ENCODE results near the gene AZGP1.
"Not testable (repeated sequence)": the region's sequence is repeated elsewhere in the genome, so short reads cannot be mapped to it uniquely, and the experiment has no call there.

Gene AZGP1

GRCh38 chr7:99996755-99997544 is 21.1 kb upstream of the AZGP1 start:
- DNase-seq, result no peak

- DNase-seq, result no peak
These were observed 19.0 kb upstream of the AZGP1 start for GRCh38 chr7:99994819-99995218.

GRCh38 chr7:99992330-99993038 is 16.7 kb upstream of the AZGP1 start:
- DNase-seq, result no peak

DNA sequence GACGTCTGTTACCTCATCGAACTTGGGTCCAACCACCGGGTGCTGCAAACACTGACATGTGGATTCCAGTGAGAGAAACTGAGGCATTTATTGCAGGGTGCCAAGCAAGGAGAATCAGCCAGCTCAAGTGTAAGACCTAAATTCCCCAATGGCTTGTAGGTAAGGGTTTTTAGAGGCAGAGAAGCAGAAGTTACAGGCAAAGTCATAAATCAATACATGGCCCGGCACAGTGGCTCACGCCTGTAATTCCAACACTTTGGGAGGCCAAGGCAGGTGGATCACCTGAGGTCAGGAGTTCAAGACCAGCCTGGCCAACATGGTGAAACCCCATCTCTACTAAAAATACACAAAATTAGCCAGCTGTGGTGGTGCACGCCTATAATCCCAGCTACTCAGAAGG is 15.7 kb upstream of the AZGP1 start:
- not testable (repeated sequence) for DNase-seq

- no peak for DNase-seq
These were observed 14.6 kb upstream of the AZGP1 start for GRCh38 chr7:99990460-99990852.

DNA sequence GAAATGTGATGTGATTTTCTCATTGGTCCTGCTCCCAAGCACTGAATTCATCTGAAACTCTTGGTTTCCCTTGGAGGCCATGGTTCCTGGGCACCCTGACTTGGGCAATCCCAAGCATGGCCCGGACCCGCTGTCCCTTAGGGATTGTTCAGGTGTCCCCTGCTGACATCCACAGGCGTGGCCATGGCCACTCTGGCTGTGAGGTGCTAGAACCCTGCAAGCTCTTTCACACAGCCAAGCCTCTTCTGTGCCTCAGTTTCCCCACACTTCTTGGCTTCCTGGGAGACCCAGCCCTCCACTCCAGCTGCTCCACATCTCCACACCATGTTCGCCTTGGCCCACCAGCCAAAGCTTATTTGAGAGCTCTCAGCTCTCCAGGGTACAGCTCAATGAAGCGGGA is 12.0 kb upstream of the AZGP1 start:
- DNase-seq, result no peak

DNA sequence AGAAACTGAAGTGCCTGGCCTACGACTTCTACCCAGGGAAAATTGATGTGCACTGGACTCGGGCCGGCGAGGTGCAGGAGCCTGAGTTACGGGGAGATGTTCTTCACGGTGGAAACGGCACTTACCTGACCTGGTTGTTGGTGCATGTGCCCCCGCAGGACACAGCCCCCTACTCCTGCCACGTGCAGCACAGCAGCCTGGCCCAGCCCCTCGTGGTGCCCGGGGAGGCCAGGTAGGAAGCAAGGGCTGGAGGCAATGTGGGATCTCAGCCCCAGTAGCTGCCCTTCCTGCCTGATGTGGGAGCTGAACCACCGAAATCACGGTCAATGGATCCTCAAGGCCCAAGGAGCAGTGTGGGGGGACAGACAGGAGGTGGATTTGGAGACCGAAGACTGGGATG is 11.5 kb upstream of the AZGP1 start:
- not testable (repeated sequence) for DNase-seq

DNA sequence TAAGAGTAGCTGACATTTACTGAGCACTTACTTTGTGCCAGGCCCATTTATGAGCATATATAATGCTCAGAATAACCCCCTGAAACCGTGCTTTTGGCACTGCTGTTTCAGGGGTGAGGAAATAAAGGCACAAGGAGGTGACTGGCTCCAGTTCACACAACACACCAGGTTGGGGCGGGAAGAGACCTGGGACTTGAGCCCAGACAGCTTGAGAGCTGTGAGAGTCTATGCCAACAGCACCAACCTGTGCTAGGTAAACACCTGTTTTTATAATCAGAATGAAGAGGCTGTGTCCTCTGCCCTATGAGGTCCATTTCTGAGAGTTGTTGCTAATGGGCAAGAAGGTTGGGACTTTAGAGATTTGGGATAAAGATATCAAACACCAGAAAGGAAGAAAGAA is 8.8 kb upstream of the AZGP1 start:
- no peak for DNase-seq

DNA sequence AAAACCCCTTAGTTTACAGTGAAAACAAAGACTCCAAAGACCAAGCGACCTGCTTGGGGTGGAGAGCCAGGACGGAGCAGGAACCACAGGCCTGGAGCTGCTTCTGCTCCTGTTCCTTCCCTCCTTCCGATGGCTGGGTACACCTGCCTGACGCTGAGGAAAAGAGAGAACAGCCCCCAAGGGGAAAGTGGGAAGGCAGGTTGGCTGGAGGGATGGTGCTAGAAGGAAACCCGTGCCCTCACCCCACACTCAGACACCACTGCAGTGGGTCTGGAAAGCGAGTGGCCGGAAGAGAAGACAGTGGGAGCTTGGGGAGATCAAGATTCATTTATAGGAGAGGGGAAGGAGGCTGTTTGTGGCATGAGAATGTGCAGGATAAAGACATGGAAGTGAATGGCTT is 5.2 kb upstream of the AZGP1 start:
- DNase-seq, result not testable (repeated sequence)

- not testable (repeated sequence) for DNase-seq
These were observed 4.6 kb upstream of the AZGP1 start for GRCh38 chr7:99980448-99980872.

DNA sequence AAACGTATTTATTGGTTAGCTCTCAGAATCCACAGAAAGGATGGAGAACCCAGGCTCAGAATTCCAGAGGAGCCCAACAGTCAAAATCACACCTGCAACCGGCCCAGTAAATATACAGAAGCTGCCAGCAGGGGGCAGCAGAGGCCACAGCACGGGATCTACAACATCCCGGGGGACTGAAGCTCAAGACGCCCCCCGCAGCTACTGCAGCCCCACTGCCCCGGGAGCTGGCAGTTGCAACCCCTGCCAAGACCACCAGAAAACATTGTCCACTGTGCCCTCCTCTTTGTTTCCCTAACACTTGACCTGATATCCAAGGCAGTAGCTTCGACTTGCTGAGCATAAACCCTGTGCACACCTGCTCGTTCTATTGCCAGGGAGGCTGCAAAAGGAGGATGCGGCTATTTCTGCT is 4.0 kb upstream of the AZGP1 start:
- DNase-seq, result not testable (repeated sequence)

DNA sequence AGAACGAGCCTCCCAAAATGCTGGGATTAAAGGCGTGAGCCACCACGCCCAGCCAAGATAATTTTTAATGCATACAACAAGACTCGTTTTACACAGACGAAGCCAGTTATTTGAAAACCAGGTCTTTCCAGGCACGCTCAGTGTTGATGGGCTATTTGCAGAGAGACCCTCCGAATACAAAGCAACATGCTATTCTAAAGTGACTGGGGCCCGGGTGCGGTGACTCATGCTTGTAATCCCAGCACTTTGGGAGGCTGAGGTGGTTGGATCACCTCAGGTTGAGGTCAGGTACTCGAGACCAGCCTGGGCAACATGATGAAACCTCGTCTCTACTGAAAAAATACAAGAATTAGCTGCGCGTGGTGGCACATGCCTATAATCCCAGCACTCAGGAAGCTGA is 795 bp upstream of the AZGP1 start:
- DNase-seq, result no peak

- no peak for DNase-seq
These were observed 1.1 kb downstream of the AZGP1 start for GRCh38 chr7:99974681-99975080.

GRCh38 chr7:99973817-99974216 is 2.0 kb downstream of the AZGP1 start:
- not testable (repeated sequence) for DNase-seq

DNA sequence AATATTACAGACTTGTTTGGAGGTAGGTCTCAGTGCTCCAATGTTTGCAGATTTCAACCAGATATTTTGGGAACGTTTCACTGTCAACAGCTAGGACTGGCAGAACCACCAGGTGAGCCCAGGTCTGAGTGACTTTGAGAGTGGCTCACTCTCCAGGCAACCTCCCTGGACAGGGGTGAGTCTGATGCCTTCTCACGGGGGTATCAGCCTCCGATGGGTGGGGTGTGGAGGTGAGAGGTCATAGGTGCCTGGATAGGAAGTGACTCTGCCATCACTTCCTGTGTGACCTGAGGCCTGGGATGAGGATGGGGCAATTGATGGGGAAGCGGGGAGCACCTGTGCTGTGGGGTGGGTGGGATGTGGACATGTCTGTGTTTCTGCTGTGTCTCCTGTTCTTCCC is 4.6 kb downstream of the AZGP1 start:
- no peak for DNase-seq

GRCh38 chr7:99969813-99970212 is 6.0 kb downstream of the AZGP1 start:
- not testable (repeated sequence) for DNase-seq

- DNase-seq, result no peak
These were observed 6.5 kb downstream of the AZGP1 start for GRCh38 chr7:99969298-99969697.

DNA sequence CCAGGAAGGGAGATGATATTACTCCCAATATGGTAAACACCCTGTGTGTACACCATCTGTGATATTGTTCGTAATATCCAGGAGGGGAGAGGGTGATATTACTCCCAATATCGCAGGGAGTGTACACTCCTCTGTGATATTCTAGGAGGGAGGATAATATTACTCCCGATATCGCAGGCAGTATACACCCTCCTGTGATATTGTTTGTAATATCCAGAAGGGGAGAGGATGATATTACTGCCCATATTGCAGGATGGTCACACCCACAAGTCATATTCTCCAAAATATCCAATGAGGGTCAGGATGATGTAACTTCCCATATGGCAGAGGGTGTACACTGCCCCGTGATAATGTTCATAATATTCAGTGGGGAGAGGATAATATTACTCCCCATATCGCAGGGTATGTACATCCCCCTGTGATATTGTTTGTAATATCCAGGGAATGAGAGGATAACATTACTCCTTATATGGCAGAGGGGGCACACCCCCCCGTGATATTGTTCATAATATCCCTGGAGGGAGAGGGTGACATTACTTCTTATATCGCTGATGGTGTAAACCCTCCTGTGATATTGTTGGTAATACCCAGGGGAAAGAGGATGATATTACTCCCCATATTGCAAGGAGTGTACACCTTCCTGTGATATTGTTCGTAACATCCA is 17.1 kb downstream of the AZGP1 start:
- no peak for DNase-seq

GRCh38 chr7:99955247-99955646 is 20.6 kb downstream of the AZGP1 start:
- DNase-seq, result no peak

GRCh38 chr7:99954643-99955042 is 21.2 kb downstream of the AZGP1 start:
- not testable (repeated sequence) for DNase-seq

DNA sequence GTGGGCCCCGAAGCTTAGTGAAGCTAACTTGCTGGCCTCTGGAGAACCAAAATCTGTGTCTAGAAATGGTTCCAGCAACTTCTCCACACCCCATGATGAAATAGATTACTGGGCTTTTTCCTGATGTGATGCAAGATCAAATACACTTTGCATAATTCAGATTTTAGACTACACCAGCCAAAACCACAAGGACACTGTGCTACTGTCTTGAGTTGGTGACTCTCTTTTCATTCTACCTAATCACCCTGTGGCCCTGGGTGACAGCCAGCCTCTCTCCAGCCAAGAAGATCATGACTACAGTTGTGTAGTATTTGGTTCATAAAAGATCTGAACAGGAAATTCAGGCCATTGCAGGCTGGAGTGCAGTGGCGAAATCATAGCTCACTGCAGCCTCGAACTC is 22.2 kb downstream of the AZGP1 start:
- peak; percentile 18 for DNase-seq

DNA sequence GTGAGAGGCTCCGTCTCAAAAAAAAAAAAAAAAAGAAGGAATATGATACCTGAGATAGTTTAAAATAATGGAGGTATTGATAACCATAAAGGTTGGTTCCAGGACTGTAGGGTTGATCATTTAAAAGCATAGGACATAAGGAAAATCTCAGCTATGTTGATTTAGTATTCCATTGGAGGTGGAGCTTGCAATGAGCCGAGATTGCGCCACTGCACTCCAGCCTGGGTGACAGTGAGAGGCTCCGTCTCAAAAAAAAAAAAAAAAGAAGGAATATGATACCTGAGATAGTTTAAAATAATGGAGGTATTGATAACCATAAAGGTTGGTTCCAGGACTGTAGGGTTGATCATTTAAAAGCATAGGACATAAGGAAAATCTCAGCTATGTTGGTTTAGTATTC is 23.2 kb downstream of the AZGP1 start:
- DNase-seq, result not testable (repeated sequence)

GRCh38 chr7:99950819-99951218 is 25.0 kb downstream of the AZGP1 start:
- not testable (repeated sequence) for DNase-seq

Data from SIG-M5 (cell line).